Uterus (tissue), 2 donors: Measurements from ENCODE around the gene GCLC.

Experiments
- POLR2A ChIP-seq, 2 donors: fragments of 450-650 bp; IDR thresholded peaks; one replicate each; pipeline ENCODE4 v1.6.1; 2016; ENCODE audit warnings: antibody characterized with exemption in 2 of 2, mild to moderate bottlenecking in 1 of 2, moderate library complexity in 1 of 2
- TF ChIP-seq, protein P1 (sequence below), 4 experiments: fragments of 200-600 bp in 2 of 4; fragments of 450-650 bp in 2 of 4; sonication (generic) in 2 of 4; IDR thresholded peaks; one replicate each; pipeline ENCODE4 v1.5.1; 2016 to 2019; ENCODE audit warnings: antibody characterized with exemption in 4 of 4, mild to moderate bottlenecking in 2 of 4, moderate library complexity in 1 of 4

DNA sequence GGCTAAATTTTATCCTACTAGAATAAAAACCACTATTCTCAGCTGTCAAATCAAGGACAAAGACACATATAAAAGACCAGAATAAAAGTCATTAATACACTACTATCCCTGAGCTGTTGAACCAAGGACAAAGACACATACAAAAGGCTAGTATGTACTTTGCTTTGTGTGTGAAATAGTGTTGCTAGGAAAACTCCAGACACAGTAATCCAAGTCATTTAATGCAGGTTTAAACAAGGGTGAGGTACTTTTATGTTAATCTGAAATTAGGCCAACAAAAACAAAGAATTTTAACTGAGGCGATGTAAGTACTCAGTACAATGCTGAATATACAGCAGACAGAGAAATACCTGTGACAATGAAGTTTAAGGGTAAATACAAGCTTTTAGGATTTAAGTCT, 18.9 kb downstream of the GCLC start:
- TF ChIP-seq, protein P1, sequence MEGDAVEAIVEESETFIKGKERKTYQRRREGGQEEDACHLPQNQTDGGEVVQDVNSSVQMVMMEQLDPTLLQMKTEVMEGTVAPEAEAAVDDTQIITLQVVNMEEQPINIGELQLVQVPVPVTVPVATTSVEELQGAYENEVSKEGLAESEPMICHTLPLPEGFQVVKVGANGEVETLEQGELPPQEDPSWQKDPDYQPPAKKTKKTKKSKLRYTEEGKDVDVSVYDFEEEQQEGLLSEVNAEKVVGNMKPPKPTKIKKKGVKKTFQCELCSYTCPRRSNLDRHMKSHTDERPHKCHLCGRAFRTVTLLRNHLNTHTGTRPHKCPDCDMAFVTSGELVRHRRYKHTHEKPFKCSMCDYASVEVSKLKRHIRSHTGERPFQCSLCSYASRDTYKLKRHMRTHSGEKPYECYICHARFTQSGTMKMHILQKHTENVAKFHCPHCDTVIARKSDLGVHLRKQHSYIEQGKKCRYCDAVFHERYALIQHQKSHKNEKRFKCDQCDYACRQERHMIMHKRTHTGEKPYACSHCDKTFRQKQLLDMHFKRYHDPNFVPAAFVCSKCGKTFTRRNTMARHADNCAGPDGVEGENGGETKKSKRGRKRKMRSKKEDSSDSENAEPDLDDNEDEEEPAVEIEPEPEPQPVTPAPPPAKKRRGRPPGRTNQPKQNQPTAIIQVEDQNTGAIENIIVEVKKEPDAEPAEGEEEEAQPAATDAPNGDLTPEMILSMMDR (IDR thresholded peaks at IDR 0.05): no peak
- no peak for TF ChIP-seq POLR2A (IDR thresholded peaks at IDR 0.05)
